HG03108 (cell line): ENCODE measurements around the gene CDHR2.
"Not testable (repeated sequence)": the region's sequence is repeated elsewhere in the genome, so short reads cannot be mapped to it uniquely, and the experiment has no call there.

Experiments
- ATAC-seq: cut with Tn5 transposase; IDR thresholded peaks from one replicate; pipeline ENCODE4 v1.9.1; 2021; ENCODE audit warnings: moderate library complexity; ENCODE audit not compliant: unreplicated experiment

CDHR2 gene

DNA sequence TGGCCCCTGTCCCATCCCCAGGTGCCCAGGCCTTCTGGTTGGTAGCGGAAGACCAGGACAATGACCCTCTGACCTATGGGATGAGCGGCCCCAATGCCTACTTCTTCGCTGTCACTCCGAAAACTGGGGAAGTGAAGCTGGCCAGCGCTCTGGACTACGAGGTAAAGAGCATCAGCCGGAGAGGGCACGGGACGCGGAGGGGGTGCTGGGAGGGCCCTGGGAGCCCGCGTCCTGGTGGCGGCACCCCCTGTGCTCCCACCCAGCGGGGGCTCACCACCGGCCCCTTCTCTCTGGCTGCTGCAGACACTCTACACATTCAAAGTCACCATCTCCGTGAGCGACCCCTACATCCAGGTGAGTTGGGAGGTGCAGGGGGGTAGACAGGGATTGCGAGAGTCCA, 19.5 kb downstream of the CDHR2 start:
- no peak for ATAC-seq

GRCh38 chr5:176570044-176570443, 20.9 kb downstream of the CDHR2 start:
- no peak for ATAC-seq

GRCh38 chr5:176573564-176574296, 24.6 kb downstream of the CDHR2 start:
- ATAC-seq = no peak

DNA sequence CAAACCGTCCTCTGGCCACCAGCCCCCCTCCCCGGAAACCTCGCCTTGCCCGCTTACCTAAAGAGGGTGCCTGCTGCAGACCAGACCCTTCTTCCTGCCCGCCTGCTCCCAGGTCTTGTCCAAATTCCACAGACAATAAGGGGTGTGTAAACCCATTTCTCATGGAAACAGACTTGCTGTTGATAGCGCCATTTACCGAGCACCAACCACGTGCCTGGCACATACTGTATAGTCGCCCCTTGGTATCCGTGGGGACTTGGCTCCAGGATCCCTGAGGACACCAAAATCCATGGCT, 25.1 kb downstream of the CDHR2 start:
- ATAC-seq = no peak

DNA sequence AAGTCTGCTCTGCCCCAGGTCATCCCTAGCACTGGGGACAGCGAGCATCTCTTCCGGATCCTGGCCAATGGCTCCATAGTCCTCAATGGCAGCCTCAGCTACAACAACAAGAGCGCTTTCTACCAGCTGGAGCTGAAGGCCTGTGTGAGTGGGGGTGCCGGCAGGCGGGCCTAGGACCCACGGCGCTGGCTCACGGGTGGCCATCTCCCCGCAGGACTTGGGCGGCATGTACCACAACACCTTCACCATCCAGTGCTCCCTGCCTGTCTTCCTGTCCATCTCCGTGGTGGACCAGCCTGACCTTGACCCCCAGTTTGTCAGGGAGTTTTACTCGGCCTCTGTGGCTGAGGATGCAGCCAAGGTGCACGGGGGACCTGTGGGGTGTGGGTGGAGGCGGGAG, 25.9 kb downstream of the CDHR2 start:
- no peak for ATAC-seq

DNA sequence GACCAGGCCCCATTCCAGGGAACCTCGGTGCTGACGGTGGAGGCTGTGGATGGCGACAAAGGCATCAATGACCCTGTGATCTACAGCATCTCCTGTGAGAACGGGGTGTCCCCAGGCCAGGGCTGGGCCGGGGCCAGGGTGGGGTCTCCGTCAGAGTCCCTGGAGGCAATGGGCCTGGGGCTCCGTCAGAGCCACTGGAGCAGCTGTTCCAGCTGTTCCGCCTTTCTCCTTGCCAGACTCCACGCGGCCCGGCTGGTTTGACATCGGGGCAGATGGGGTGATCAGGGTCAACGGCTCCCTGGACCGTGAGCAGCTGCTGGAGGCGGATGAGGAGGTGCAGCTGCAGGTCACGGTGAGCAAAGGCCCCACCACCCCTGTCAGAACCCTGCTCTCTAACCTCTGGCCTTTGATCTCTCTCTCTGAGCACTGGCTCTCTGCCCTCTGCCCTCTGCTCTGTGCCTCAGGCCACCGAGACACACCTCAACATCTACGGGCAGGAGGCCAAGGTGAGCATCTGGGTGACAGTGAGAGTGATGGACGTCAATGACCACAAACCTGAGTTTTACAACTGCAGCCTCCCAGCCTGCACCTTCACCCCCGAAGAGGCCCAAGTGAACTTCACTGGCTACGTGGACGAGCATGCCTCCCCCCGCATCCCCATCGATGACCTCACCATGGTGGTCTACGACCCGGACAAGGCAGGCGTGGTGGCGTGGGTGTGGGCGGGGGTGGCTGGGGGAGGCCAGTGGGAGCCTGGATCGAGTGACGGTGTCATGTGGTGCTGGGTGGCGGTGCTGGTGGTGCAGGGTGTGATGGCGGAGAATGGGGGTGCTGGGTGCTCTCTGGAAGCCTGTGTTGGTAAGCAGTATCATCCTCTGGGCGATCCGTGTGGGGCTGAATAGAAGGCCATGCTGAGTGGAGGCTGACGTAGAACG, 26.6 kb downstream of the CDHR2 start:
- ATAC-seq = no peak

GRCh38 chr5:176577312-176578176, 28.4 kb downstream of the CDHR2 start:
- ATAC-seq = no peak

DNA sequence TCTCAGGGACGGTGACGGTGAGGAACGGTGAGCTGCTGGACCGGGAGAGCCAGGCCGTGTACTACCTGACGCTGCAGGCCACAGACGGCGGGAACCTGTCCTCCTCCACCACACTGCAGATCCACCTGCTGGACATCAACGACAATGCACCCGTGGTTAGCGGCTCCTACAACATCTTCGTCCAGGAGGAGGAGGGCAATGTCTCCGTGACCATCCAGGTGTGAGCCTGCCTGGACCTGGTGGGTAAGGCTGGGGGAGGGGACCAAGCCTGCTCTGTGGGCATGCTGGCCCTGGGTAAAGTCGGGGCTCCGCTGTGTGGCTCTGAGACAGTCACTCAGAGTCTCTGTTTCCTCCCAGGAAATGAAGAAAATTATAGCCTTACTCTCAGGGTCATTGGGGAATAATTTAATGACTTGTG, 29.3 kb downstream of the CDHR2 start:
- no peak for ATAC-seq

- ATAC-seq = no peak
Observed at GRCh38 chr5:176579323-176579722, 30.2 kb downstream of the CDHR2 start.

- no peak for ATAC-seq
Observed at GRCh38 chr5:176581361-176581760, 32.2 kb downstream of the CDHR2 start.

GRCh38 chr5:176583076-176583475, 33.9 kb downstream of the CDHR2 start:
- ATAC-seq = no peak

DNA sequence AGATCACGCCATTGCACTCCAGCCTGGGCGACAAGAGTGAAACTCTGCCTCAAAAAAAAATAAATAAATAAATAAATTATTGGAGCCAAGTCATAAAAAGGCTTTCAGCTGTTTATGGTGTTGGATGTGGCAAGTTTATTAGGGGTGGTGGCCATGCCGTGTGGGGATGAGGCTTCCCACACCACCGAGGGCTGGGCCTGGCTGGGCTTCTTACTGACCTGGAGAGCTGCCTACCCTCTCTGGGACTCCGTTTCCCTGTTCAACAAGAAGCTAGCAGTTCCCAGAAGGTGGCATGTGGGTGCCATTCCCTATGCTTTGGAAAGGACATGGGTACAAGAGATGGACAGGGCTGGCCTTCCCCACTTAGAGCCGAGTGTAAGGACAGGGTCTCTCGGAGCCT, 38.3 kb downstream of the CDHR2 start:
- ATAC-seq = no peak

GRCh38 chr5:176588297-176588696, 39.2 kb downstream of the CDHR2 start:
- ATAC-seq = no peak

DNA sequence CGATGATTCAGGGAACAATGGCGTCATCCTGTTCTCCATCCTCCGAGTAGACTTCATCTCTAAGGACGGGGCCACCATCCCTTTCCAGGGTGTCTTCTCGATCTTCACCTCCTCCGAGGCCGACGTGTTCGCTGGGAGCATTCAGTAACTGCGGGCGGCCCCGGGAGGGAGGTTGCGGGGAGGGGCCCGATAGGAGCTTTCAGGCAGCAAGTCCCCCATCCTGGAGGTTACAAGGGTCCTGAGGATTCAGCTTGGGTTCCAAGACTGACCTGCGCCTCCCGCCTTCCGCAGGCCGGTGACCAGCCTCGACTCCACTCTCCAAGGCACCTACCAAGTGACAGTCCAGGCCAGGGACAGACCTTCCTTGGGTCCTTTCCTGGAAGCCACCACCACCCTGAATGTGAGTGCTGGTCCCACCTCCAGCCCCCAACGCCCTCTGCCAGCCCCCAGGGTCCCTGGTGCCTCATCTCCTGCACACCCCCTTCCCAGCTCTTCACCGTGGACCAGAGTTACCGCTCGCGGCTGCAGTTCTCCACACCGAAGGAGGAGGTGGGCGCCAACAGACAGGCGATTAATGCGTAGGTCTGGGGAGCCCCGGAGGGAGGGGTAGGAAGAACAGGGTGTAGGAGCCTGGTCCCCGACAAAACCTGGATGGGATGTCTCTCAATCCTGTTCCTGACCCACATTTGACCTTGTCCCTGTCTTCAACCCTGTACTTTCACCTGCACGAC, 40.1 kb downstream of the CDHR2 start:
- no peak for ATAC-seq

GRCh38 chr5:176590035-176590717, 41.0 kb downstream of the CDHR2 start:
- no peak for ATAC-seq

GRCh38 chr5:176591667-176592066, 42.5 kb downstream of the CDHR2 start:
- not testable (repeated sequence) for ATAC-seq

GRCh38 chr5:176592573-176592972, 43.4 kb downstream of the CDHR2 start:
- no peak for ATAC-seq

DNA sequence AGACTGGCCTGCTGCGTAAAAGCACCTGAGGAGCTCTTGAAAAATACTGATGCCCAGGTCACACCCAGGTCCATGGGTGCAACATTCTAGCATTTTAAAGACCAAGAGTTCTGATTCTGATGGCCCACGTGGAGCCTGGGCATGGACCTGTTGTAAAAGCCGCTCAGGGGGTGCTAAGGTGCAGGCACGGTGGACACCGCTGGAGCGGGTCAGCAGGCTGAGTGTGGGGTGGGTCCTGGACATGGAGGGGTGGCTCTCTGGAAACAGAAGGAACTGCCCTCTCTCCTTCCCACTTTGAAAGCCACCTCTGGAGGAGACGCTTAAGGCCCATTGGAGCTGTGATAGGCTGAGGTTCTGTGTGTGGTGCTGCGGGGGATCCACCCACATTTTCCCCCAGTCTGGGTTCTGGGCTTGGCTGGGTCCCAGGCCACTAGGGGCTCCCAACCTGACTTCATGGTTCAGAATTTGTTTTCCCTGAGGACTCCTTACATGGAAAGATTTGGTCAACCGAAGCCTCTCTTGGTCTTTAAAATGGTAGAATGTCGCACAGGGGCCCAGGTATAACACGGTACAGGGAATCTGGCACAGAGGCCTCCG, 44.2 kb downstream of the CDHR2 start:
- no peak for ATAC-seq

DNA sequence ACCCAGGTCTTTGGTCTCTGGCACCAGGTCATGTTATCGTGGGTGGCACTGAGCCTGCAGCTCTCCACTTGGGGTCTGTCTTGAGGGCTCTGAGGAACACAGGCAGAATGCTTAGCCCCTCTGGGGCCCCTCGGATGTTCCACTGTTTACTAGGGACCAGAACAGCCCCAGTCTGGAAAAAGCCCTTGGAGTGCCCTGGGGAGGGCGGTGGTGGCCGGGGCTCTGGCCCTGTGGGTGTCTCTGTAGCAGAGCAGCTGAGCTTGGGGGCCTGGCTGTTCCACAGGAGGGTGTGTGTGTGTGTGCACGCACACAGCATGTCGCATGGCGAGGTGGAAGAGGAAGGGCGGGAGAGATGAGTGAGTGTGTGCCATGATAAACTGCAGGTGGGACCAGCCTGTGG, 45.4 kb downstream of the CDHR2 start:
- ATAC-seq = no peak
